Osteocyte (in vitro differentiated cells): Measurements from ENCODE around the gene EFCAB12. TPM values are rescaled to one million over a fixed set of nuclear protein-coding genes. Genes with fewer than 3 reads are reported as not detected.

Experiments used
- DNase-seq: peaks from one replicate; pipeline ENCODE4 v3.0.0; 2021; ENCODE audit warnings: mixed read lengths; ENCODE audit not compliant: unreplicated experiment; ENCODE audit errors: extremely low spot score
- H3K27ac Mint-ChIP-seq: one replicate; pipeline ENCODE4 v1.8.0; 2021; ENCODE audit warnings: mild to moderate bottlenecking, mixed read lengths; ENCODE audit not compliant: unreplicated experiment
- H3K27me3 Mint-ChIP-seq: one replicate; pipeline ENCODE4 v1.8.0; 2021; ENCODE audit warnings: mixed read lengths; ENCODE audit not compliant: unreplicated experiment
- H3K36me3 Mint-ChIP-seq: one replicate; pipeline ENCODE4 v1.8.0; 2021; ENCODE audit warnings: mixed read lengths; ENCODE audit not compliant: unreplicated experiment
- H3K4me1 Mint-ChIP-seq: one replicate; pipeline ENCODE4 v1.8.0; 2021; ENCODE audit warnings: mixed read lengths; ENCODE audit not compliant: unreplicated experiment
- H3K4me3 Mint-ChIP-seq: one replicate; pipeline ENCODE4 v1.8.0; 2021; ENCODE audit warnings: mild to moderate bottlenecking, moderate library complexity, mixed read lengths; ENCODE audit not compliant: unreplicated experiment
- H3K9me3 Mint-ChIP-seq: one replicate; pipeline ENCODE4 v1.8.0; 2021; ENCODE audit warnings: mixed read lengths; ENCODE audit not compliant: unreplicated experiment
- CTCF ChIP-seq: fragments of 200-600 bp; sonication (generic); IDR thresholded peaks from 2 replicates; pipeline ENCODE4 v1.5.0; 2021; ENCODE audit warnings: antibody characterized with exemption, mild to moderate bottlenecking, moderate library complexity
- total RNA-seq: library from RNA; stranded (reverse); gene quantifications from 2 replicates; pipeline ENCODE4 v1.2.1, GENCODE V29; 2021

EFCAB12 gene
- total RNA-seq, 1 donor from 2014 or later, result 0.30 TPM

- Mint-ChIP-seq H3K36me3 (no peaks in the 10 kb centered on the region), H3K9me3 (no peaks in the 10 kb centered on the region), H3K27me3 (no peaks in the 10 kb centered on the region), H3K27ac (no peak overlapping the region), H3K4me1 (peaks cover 3% of the 10 kb centered on the region), H3K4me3 (no peak overlapping the region)
- no peak for TF ChIP-seq CTCF
- DNase-seq, result no peak
These were observed 69.6 kb downstream of the EFCAB12 start for GRCh38 chr3:129358772-129359371.

- H3K4me3 Mint-ChIP-seq, result no peak overlapping the region
- H3K36me3 Mint-ChIP-seq, result no peaks in the 10 kb centered on the region
- H3K4me1 Mint-ChIP-seq, result peaks cover 3% of the 10 kb centered on the region
- H3K27ac Mint-ChIP-seq, result no peak overlapping the region
- no peak for TF ChIP-seq CTCF
- H3K9me3 Mint-ChIP-seq, result no peaks in the 10 kb centered on the region
- H3K27me3 Mint-ChIP-seq, result no peaks in the 10 kb centered on the region
- DNase-seq, result no peak
These were observed 70.2 kb downstream of the EFCAB12 start for GRCh38 chr3:129358177-129358771.

- Mint-ChIP-seq H3K36me3 (no peaks in the 10 kb centered on the region), H3K9me3 (no peaks in the 10 kb centered on the region), H3K4me3 (no peak overlapping the region), H3K4me1 (peaks cover 3% of the 10 kb centered on the region), H3K27me3 (no peaks in the 10 kb centered on the region), H3K27ac (no peak overlapping the region)
- DNase-seq, result no peak
- no peak for TF ChIP-seq CTCF
These were observed 70.8 kb downstream of the EFCAB12 start for GRCh38 chr3:129357616-129358015.

GRCh38 chr3:129356756-129357425 is 71.5 kb downstream of the EFCAB12 start:
- peaks cover 3% of the 10 kb centered on the region for H3K4me1 Mint-ChIP-seq
- DNase-seq, result no peak
- no peak overlapping the region for H3K27ac Mint-ChIP-seq
- H3K36me3 Mint-ChIP-seq, result no peaks in the 10 kb centered on the region
- no peaks in the 10 kb centered on the region for H3K9me3 Mint-ChIP-seq
- TF ChIP-seq CTCF, result no peak
- no peak overlapping the region for H3K4me3 Mint-ChIP-seq
- no peaks in the 10 kb centered on the region for H3K27me3 Mint-ChIP-seq

- Mint-ChIP-seq H3K9me3 (no peaks in the 10 kb centered on the region), H3K36me3 (no peaks in the 10 kb centered on the region), H3K27me3 (no peaks in the 10 kb centered on the region), H3K27ac (no peak overlapping the region), H3K4me3 (no peak overlapping the region), H3K4me1 (no peaks in the 10 kb centered on the region)
- no peak for DNase-seq
- TF ChIP-seq CTCF, result no peak
These were observed 74.9 kb downstream of the EFCAB12 start for GRCh38 chr3:129353589-129353941.
